NCI-H2107 (cell line): Measurements from ENCODE around the gene HEPN1.

Experiments
- DNase-seq: peaks from one replicate; lab custom pipeline; 2025; lab: John Stamatoyannopoulos, UW

The HEPN1 gene

DNA sequence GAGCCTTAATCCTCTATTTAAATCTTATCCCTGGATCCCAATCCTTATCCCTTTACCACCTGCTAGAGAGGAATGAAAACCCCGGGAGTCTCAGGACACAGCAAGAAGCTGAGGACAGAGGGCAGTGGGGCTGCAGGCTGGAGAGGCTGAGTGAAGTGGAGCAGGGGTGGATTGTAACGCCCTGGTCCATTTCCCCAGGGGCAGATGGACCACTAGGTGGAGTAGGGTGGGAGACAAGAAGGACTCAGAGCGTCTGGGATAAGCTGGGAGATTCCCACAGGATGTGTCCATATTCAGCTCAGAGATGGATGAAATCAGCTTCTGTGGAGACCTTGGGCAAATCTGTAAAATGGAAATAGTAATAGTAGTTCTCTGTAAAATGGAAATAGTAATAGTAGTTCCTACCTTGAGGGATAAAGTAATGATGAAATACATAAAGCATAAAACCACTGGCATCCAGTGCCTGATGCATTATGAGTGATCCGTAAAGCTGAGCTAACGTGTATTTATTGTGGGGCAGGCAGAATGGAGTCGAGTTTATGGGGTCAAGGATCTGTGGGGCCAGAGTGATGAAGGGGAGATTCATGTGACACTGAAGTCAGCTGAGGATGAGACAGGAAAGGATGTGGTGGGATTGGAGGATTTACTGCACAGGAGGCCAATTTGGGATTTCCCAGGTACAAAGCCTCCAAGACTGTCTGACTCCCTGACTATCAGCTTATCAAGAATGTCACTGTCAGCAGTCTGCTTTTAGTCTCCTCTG, 19.5 kb upstream of the HEPN1 start:
- DNase-seq: no peak

DNA sequence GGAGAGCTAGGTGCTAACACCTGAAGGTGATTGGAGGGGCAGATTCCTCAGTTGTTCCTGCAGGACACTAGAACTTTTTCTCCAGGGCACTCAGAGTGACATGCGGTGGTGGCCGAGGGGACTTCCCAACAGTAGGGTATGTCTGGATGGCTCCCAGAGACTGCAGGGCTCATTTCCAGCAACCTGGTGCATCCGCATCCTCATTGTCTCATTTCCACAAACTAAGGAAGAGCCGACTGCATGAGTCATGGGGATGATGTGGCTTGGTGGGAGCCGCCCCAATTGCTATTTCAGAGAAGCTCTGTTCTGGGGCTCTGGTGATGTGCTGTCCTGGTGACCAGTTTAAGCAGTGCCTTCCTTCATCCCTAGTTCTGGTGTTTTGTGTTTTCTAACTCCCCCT, 18.6 kb upstream of the HEPN1 start:
- DNase-seq: no peak

DNA sequence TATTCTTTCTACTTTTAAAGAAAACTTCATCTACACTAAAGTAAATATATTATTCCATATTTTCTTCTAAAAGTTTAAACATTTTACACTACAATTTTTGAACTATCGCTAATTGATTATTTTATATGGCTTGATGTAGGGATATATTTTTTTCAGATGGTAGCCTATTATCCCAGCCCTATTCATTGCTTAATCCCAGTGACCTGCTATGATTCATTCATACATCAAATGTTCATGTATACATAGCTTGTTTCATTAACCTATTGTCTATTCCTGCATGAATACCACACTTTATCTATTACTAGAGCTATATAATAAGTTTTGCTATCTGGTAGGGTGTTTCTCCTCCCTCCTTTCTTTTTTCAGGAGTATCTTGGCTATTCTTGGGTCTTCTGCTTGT, 16.4 kb upstream of the HEPN1 start:
- DNase-seq: no peak

DNA sequence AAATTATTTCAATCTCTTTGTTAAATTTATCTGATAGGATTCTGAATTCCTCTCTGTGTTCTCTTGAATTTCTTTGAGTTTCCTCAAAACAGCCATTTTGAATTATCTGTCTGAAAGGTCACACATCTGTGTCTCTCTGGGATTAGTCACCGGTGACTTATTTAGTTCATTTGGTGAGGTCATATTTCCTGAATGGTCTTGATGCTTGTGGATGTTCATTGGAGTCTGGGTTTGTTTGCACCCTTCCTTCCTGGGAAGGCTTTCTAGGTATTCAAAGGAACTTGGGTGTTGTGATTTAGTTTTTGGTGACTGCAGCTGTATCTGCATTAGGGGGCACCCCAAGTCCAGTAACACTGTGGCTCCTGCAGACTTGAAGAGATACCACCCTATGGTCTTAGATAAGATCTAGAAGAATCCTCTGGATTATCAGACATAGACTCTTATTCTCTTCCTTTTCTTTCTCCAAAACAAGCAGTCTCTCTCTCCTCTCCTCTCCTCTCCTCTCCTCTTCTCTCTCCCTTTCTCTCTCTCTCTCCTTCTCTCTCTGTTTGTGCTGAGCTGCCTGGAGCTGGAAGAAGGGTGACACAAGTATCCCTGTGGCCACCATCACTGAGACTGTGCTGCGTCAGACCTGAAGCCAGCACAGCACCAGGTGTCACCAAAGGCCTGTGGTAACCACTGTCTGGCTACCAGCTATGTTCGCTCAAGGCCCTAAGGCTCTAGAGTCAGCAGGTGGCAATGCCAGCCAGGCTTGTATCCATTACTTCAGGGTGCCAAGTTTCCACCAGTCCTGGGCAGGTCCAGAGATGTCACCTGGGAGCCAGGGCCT, 3.3 kb upstream of the HEPN1 start:
- no peak for DNase-seq

DNA sequence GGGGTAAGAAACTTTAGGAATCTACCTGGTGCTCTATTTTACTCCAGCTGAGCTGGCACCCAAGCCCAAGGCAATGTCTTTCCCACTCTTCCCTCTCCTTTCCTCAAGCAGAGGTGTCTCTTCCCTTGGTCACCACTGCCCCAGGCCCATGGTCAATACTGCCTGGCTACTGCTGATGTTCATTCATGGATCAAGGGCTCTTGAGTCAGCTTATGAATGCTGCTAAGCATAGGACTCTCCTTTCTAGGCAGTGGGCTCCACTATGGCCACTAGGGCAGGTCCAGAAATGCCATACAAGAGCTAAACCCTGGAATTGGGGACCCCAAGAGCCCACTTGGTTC, 2.7 kb upstream of the HEPN1 start:
- no peak for DNase-seq

DNA sequence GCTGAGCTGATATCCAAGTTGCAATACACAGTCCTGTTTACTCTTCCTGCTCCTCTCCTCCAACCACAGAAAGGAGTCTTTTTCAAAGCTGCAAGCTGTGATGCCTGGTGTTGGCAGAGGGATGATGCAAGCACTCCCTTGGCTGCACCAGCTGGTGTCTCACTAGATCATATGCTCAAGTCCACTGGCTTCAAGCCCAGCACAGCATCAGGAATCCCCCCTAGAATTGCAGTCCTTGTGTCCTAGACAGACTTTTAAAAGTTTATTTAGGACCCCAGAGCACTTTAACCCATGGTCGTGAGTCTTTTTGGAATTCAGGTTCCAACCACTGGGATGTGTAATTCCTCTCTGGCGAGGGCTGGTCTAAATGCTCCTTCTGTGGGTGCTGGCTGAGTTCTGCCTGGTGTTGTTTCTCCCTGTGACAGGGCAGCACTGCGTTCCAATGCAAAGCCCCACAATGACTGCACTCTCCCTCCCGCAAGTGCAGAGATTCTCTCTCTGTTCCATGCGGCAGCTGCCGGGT, 1.9 kb upstream of the HEPN1 start:
- no peak for DNase-seq

DNA sequence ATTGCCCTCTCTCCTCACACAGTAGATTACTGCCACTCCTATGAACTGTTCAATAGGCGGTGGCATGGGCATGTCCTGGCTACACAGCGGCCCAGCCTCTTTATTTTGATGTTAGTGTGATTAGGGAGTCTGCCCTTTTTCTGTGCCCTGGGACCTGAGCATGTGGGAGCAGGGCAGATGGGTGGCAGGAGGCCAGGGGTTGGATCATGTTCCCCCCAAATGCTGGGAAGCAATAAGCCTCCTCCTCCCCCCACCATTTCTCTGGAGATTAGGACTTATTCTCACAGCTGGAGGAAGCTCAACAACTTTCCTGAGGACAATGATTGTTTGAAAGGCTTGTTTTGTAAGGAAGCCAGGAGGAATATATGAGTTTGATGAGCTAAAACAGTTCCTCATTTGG, 848 bp downstream of the HEPN1 start:
- DNase-seq: no peak

DNA sequence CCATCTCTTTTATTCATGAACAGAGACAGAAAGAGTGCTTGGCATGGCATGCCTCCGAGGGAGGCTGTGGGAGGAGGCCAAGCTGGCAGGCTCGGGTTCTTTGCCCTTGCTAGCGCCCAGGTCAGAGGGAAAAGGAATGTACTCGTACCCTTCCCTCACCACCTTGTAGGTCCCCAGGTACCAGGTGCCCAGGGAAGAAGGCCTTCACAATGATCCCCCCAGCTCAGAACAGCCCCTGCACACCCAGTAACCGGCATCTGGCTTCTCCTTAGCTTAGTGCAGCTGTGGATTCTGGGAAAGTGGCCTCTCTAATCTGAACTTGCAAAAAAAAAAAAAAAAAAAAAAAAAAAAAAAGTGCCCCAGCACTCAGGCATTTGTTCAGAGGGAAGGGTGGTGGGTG, 1.3 kb downstream of the HEPN1 start:
- no peak for DNase-seq

DNA sequence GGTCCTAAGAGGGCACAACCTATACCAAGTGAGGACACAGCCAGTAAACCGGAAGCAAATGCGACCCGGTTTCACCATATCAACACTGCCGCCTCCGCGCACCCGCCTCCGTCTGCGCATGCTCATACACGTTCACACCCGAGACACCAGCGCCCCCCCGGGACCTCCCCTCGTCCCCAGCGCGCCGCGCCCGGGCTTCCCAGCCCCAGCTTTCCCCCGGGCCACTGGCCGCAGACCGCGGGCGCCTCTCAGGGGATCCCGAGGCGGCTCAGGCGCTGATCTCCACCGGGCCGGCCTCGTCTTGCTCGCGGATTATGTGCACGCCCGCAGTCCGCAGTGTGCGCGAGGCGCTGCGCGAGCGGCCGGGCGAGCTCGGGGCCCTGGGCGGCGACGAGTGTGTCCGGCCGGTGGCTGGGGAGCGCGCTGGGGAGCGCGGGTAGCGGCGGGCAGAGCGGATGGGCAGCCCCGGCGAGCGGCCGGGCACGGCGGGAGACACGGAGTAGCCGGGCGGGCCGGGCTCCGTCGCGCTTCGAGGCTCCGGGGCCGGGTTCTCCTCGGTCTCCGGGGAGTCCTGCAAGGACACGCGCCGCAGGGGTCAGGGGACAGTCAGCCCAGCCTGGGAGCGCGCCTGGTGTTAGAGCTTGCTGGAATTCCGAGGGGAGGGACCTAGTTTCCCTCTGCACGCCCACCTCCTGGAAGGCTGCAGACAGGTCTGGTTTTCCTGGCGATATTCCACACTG, 2.0 kb downstream of the HEPN1 start:
- no peak for DNase-seq

DNA sequence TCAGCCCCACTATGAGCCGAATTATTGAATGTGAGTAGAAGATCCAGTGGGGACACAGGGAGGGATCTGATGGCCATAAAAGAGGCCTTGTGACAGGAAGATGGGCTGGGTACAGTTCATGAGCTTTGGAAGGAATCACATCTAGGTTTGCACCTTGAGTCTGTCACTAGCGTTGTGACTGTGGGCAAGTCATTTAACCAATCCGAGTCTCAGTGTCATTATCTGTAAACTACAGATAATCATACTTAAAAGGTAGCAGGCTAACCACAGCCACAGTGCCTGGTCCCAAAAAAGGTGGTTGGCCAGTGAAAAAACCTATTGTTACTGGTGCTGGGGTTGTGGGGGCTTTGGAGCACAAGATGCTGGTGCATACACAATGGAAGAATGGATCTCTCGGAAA, 3.8 kb downstream of the HEPN1 start:
- no peak for DNase-seq

DNA sequence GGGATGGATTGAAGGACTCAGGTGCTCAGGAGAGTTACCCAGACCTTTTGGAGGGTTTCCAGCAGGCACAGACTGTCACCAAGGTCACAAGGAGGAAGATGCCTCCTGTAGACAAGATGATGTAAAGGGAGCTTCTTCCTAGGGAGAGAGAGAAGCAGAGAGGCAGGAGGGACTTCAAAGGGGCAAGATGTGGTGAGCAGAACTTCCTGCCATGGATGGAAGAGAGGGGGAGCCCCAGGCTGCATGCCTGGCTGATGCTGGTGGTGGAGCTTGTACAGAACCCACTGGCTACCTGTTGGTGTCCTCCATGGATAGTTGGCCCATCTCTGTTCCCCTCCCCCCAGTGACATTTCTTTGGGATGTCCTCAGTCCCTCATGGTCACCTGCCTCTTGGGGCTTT, 4.2 kb downstream of the HEPN1 start:
- no peak for DNase-seq

DNA sequence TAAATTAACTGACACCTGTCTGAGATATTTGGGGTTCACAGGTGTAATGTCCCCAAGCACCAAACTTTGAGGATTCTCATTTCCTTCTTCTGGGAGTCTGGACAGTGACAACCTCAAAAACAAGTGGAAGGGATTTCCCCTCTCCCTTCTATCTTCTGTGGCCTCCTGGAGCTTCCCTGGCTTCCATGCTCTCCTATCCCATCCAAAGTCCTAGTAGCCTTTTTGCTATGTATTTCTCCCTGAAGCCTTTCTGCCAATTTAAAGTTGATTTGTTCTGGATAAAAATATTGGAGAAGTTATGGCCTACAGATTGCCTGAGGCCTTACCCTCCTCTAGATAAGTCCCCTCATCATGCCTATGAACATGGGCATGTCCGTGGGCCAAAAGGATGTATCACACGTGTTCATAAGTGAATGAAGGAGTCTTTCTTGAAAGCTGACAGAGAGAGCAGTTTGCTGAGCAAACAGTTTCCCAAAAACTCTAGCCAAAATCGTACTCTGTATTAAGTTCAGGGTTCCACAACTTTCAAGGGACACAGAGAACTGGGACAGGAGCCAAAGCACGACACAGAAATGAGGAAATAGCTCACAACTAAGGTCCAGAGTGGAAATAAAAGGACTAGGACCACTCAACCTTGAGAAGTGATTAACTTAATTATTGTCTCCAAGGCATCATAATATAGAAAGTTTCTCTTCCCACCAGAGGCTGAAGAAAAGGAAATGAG, 10.1 kb downstream of the HEPN1 start:
- DNase-seq: no peak

DNA sequence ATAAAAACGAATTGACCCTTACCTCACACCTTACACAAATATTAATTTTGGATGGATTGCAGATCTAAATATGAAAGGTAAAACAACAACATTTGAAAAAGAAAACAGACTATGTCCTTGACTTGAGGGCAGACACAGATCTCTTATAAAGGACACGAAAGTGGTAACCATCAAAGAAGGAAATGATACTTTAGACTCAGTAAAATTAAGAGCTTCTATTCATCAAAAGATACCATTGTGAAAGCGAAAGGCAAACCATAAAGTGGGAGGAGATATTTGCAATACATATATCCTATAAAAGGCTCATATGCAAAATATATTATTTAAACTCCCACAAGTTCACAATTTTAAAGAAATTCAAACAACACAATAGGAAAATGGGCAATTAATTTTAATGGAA, 11.7 kb downstream of the HEPN1 start:
- no peak for DNase-seq

DNA sequence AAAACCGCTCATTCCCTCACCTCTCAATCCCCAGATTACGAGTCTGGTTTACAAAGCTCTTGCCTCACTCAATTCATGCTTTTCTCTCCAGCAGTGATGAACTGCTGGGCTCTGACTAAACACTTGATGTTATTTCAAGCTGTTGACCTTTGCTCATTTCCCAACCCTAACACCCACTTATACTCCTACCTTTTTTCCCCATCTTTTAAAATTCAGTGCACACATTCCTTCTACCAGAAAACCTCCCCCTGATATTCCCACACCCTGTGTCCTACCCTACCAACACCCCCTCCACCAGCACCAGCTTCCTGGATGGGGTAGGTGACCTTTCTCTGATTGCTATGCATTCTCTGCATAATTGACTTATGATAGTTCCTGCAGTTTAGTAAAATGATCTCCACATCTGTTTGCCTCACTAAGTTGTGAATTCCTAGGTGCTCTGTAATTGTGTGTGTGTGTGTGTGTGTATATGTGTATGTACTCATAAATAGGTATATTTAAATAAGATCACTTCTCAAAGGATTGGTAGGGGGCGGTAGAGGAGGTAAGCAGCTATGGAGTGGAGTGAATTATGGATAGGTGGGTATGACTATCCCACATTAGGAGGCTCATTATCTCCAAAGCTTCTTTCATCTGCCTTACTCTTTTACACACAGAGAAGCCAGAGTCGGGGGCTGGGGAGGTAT, 16.0 kb downstream of the HEPN1 start:
- DNase-seq: no peak

DNA sequence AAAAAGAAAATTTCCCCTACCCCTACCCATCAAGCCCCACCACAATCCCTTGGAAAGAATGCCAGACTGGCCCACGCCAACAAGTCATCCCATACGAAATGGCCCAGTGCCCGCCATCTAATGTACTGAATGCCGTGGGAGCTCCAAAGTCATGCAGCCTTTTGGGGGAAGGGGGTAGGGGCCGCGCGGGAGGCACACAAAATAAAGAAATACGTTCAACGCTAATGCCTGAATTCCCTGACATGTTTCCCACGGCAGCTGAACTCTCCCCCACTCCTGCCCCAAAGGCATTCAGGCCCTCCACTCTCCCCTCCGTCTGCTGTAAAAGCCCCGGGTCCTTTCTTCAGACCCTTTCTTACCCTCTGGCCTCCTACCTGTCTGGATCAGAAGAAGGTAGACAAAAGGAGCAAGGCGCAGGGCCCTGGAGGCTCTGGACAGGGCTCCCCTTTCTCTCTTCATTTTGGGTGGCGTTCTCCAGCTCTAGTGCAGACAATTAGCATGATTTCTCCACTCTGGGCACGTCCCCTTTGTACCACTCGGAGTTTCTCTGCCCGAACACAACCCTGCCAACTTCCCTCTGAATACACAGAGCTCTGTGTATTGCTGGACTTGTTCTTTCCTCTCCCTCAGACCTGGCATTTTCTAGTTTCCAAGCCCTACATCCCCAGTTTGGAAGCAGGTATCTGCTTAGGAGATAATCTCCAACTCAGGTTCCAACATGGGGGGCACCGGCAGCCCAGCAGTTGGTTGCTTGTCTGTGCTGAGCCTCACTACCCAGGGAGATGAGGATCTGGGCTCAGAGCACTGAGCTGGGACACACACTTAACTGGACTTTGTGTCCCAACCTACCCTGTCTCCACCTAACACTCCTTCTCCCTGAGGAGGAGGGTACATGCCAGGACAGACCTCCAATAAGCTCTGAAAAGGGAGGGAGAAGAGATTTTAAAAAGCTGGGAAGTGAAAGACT, 16.8 kb downstream of the HEPN1 start, which contains the start of gene HEPACAM:
Gene HEPACAM, minus strand, starts transcription at position 500 of the 967 bp plus-strand sequence. Its CDS starts 41 bp downstream, at position 459.
- DNase-seq: no peak

DNA sequence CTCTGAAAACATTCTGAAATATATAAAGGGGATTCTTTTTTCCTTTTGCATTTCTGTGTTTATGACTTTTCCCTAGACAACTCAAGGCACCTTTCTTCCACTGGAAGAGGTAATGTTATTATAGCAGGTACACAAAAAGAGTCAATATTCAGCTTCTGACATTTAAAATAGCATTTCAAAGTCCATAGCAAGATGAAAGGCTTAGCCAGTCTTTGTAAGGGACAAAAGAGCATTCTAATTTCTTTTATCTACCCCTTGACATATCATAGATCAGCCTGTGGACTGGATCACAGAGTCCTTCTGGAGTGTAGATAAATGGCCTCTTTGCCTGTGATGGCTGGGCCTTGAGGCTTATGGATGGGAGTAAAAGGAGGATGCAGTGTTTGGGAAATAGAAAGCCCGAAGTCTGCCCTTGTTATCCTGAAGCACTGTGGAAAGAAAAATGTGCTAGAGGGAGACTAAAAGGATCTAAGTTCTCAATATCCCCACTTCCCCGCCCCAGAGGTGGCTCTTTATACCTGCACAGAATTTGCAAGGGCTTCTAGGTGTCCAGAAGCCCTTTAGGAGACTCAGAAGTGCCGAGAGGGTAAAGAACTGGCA, 18.4 kb downstream of the HEPN1 start:
- DNase-seq: no peak

DNA sequence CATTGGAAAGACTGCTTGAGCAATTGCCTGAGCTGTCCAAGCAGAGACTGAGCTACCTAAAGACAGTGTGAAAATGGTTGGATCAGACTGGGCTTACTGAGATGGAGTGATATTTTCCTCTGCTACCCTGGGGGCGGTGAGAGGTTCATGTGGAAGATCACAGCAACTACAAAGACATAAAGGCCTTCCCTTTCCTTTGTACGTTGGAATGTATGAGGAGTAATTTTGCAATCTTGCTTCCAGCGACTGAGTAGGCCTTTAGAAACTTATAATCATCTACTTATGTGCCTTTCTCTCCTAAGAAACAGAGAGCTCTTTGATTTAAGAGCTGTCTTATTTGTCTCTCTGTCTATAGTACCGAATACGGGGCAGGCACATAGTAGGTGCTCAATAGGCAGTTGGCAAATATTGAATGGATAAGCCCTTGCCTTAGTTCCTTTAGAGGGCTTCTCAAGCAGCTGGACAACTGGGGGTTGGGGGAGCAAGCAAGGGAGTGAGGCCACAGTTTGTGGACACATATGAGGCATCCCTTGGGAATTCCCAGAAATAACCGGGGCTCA, 19.2 kb downstream of the HEPN1 start:
- no peak for DNase-seq

DNA sequence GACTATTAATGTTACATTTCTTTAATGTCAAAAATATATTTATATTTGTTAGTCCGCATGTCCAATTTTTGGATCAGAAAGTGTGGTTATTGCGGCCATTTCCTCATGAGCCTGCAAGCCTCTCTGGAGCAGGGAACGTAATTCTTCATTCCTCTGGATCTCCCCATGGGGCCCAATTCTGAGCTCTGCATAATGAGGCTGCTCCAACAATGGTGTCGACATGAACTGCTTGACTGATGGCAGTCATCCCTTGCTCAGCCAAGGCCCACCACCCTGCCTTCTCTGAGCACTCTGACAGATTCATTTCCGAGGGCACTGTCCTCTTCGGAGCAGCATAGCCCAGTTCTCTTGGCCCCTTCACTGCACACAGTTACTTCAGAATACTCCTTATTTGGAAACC, 19.9 kb downstream of the HEPN1 start:
- DNase-seq: no peak

DNA sequence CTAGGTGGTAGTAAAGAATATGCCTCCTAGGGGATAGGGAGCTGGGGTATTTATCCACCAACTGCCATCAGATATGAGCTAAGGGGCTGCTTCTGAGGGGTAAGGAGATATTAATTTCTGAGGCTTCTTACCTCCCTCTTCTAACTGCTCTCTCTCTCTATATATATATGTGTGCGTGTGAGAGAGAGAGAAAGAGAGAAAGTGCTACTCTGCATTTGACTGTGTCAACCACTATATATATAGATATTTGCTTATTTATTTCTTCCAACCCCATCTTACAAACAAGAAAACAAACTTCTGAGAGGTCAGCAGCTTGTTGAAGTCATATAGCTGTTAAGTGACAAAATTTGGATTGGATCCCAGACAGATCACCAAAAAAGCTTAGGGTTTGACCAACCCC, 22.7 kb downstream of the HEPN1 start:
- no peak for DNase-seq
